ENCODE measurements around the gene RHO. TPM values are rescaled to one million over a fixed set of nuclear protein-coding genes. Genes with fewer than 3 reads are reported as not detected.

The RHO gene
- total RNA-seq, 2 donors from 2014 or later, result 0.22 to 0.26 TPM

DNA sequence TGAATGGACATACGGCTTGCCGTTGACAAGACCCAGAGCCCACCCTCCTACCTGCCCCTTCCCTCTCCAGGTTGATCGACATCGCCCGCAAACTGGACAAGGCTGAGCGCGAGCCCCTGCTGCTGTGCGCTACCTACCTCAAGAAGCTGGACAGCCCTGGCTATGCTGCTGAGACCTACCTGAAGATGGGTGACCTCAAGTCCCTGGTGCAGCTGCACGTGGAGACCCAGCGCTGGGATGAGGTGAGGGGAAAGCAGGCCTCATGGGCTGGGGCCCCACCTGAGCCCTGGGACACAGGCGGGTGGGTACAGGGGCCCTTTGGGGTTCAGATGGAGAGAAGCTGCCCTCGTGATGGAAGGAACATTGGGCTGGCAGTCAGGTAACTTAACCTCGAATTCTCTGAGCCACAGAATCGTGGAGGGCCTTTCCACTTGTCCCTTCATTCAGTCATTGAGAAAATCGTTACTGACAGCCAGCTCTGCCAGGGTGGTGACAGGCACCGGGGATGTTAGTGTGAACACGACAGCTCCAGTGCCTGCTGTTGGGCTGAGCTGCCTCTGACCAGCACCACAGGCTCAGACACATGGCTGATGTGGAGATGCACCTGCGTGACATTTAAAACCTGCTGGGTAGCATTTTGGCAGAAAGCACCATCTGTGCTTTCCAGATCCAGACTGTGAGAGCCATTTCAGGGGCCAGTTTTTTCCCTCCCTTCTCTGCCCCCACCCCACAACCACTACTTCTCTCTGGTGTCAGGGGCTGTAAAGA, 25.6 kb upstream of the RHO start:
- Mint-ChIP-seq H3K9me3 (no peaks in the 10 kb centered on the region), H3K4me1 (peaks cover 12% of the 10 kb centered on the region), H3K4me3 (no peak overlapping the region), H3K27ac (no peak overlapping the region), H3K27me3 (ENCODE audit: insufficient read depth) (no peaks in the 10 kb centered on the region), H3K36me3 (ENCODE audit: low read depth) (peaks cover 44% of the 10 kb centered on the region)
- no peak overlapping the region for H3K4me3 ChIP-seq (ENCODE audit: low read length)
- TF ChIP-seq, protein P1, sequence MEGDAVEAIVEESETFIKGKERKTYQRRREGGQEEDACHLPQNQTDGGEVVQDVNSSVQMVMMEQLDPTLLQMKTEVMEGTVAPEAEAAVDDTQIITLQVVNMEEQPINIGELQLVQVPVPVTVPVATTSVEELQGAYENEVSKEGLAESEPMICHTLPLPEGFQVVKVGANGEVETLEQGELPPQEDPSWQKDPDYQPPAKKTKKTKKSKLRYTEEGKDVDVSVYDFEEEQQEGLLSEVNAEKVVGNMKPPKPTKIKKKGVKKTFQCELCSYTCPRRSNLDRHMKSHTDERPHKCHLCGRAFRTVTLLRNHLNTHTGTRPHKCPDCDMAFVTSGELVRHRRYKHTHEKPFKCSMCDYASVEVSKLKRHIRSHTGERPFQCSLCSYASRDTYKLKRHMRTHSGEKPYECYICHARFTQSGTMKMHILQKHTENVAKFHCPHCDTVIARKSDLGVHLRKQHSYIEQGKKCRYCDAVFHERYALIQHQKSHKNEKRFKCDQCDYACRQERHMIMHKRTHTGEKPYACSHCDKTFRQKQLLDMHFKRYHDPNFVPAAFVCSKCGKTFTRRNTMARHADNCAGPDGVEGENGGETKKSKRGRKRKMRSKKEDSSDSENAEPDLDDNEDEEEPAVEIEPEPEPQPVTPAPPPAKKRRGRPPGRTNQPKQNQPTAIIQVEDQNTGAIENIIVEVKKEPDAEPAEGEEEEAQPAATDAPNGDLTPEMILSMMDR (conservative IDR thresholded peaks at IDR 0.05), result no peak
- H3K27me3 ChIP-seq (ENCODE audit: control insufficient read depth, insufficient read depth, low read length, poor library complexity, severe bottlenecking), result no peaks in the 10 kb centered on the region
- peaks cover 3% of the 10 kb centered on the region for H3K4me1 ChIP-seq (ENCODE audit: control insufficient read depth, insufficient read depth, low read length)
- 94 to 97% methylated on average over 15 to 18 of the region's 18 CpGs for WGBS, 2 experiments (ENCODE audit: insufficient coverage in 1 of 2, insufficient read length in 1 of 2)
- no peaks in the 10 kb centered on the region for H3K9me3 ChIP-seq (ENCODE audit: control insufficient read depth, low read length)
- H3K9ac ChIP-seq (ENCODE audit: extremely low read depth, low read length, poor library complexity, severe bottlenecking), result no peak overlapping the region
- peaks cover 49% of the 10 kb centered on the region for H3K36me3 ChIP-seq (ENCODE audit: control insufficient read depth, insufficient read depth, low read length)
- no peak for DNase-seq
- no peak overlapping the region for H3K27ac ChIP-seq (ENCODE audit: low read depth, low read length)

DNA sequence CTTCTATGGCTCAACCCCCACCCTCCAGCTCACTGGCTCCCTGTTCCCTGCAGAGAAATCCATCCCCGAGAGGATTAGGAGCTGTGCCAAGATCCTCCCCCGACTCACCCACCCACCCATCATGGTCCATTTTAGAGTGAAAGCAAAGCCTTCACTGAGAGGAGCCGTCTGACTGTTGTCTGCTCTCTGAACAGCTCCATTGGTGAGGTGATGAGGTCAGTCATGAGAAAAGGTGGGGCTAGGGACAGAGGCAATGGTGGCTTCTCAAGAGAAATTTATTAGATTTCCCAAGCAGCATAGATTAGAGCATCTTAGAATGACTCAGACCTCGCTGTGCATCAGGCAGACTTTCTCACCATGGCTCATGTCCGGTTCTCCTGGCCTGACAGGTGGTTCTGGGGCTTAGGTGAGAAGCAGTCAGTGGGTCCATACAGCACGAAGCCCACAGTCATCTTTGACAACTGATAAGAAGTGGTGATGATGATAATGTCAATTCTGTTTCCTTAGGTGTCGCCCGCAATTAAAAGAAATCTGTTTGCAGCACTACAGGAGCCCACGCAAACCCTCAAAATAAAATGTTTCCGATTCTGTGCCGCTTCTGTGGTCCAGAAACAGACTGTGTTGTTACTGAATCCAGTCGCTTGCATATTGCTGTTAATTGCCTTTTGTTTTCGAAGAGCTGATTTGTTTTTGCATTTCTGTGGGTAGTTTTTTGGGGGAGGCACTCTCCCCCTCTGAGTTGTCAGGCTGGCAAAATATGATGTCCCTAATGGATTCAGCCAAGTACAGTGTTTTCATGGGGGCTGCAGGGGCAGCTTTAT, 24.8 kb upstream of the RHO start:
- Mint-ChIP-seq H3K27ac (no peak overlapping the region), H3K9me3 (no peaks in the 10 kb centered on the region), H3K36me3 (ENCODE audit: low read depth) (peaks cover 44% of the 10 kb centered on the region), H3K4me1 (peaks cover 7% of the 10 kb centered on the region), H3K4me3 (no peak overlapping the region), H3K27me3 (ENCODE audit: insufficient read depth) (no peaks in the 10 kb centered on the region)
- WGBS, 2 experiments (ENCODE audit: insufficient coverage in 1 of 2, insufficient read length in 1 of 2), result 90 to 92% methylated on average over 9 to 13 of the region's 13 CpGs
- Histone ChIP-seq H3K27me3 (ENCODE audit: control insufficient read depth, insufficient read depth, low read length, poor library complexity, severe bottlenecking) (no peaks in the 10 kb centered on the region), H3K4me1 (ENCODE audit: control insufficient read depth, insufficient read depth, low read length) (peaks cover 3% of the 10 kb centered on the region), H3K9ac (ENCODE audit: extremely low read depth, low read length, poor library complexity, severe bottlenecking) (no peak overlapping the region), H3K4me3 (ENCODE audit: low read length) (no peak overlapping the region), H3K27ac (ENCODE audit: low read depth, low read length) (no peak overlapping the region), H3K36me3 (ENCODE audit: control insufficient read depth, insufficient read depth, low read length) (peaks cover 49% of the 10 kb centered on the region), H3K9me3 (ENCODE audit: control insufficient read depth, low read length) (no peaks in the 10 kb centered on the region)
- TF ChIP-seq, protein P1 (conservative IDR thresholded peaks at IDR 0.05), result no peak
- no peak for DNase-seq

DNA sequence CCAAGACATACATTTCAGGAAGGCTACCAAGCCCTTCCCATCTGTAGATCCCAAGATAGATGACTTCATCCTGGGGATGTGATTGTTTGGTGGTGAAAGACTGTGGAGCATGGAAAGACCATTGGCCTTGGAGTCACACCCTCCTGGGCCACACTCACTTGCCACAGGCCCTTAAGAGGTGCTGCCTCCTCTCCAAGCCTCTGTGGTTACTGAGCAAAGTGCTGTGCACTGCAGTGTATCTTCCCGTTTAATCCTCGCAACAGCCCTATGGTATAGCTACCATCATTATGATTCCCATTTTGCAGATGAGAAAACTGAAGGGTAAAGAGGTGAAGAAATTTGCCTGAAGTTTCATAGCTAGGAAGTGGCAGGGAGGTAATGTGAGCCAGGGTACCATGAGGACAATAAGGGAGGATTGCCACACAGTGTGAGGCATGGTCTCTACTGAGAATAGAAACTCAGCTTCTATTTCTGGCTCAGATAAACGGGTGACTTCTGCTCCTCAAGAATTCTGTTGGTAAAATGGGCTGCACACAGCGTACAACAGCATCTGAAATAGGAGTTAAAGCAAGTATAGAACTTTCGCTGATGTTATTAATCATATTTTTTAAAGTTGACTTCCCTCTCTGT, 23.9 kb upstream of the RHO start:
- Histone ChIP-seq H3K4me1 (ENCODE audit: control insufficient read depth, insufficient read depth, low read length) (peaks cover 3% of the 10 kb centered on the region), H3K36me3 (ENCODE audit: control insufficient read depth, insufficient read depth, low read length) (peaks cover 49% of the 10 kb centered on the region), H3K4me3 (ENCODE audit: low read length) (no peak overlapping the region), H3K9ac (ENCODE audit: extremely low read depth, low read length, poor library complexity, severe bottlenecking) (no peak overlapping the region), H3K27me3 (ENCODE audit: control insufficient read depth, insufficient read depth, low read length, poor library complexity, severe bottlenecking) (no peaks in the 10 kb centered on the region), H3K9me3 (ENCODE audit: control insufficient read depth, low read length) (no peaks in the 10 kb centered on the region), H3K27ac (ENCODE audit: low read depth, low read length) (no peak overlapping the region)
- Mint-ChIP-seq H3K4me3 (no peak overlapping the region), H3K9me3 (no peaks in the 10 kb centered on the region), H3K36me3 (ENCODE audit: low read depth) (peaks cover 47% of the 10 kb centered on the region), H3K4me1 (no peaks in the 10 kb centered on the region), H3K27me3 (ENCODE audit: insufficient read depth) (no peaks in the 10 kb centered on the region), H3K27ac (no peak overlapping the region)
- DNase-seq, result no peak
- TF ChIP-seq, protein P1 (conservative IDR thresholded peaks at IDR 0.05), result no peak
- WGBS, 2 experiments (ENCODE audit: insufficient coverage in 1 of 2, insufficient read length in 1 of 2), result 96 to 98% methylated on average over 3 to 5 of the region's 5 CpGs
